Adipose tissue (tissue), 3 donors: ENCODE measurements around the gene FUT6. TPM values are rescaled to one million over a fixed set of nuclear protein-coding genes. Genes with fewer than 3 reads are reported as not detected.

Experiments
- H3K27ac ChIP-seq: one replicate; pipeline ENCODE4 v1.5.1; 2013; ENCODE audit warnings: low read depth, low read length
- WGBS, 3 donors: extraction: QIAGEN DNeasy Blood & Tissue Kit; methylation state at CpG; one replicate each; pipeline ENCODE4 v1.1.7; 2013; 5-methylcytosine and 5-hydroxymethylcytosine counted together
- polyA plus RNA-seq, 3 donors: library from polyadenylated mRNA; stranded (reverse); fragments of 200-250 nt; gene quantifications; one replicate each; pipeline ENCODE4 v1.2.3, GENCODE V29; 2013
- donor health status: healthy with polysubstance abuse.
- donor health status: Bipolar disorder and iron deficiency.
- donor health status: healthy.

Gene FUT6
- polyA plus RNA-seq, 3 donors, result 0.10 to 2.5 TPM; not detected in 1

DNA sequence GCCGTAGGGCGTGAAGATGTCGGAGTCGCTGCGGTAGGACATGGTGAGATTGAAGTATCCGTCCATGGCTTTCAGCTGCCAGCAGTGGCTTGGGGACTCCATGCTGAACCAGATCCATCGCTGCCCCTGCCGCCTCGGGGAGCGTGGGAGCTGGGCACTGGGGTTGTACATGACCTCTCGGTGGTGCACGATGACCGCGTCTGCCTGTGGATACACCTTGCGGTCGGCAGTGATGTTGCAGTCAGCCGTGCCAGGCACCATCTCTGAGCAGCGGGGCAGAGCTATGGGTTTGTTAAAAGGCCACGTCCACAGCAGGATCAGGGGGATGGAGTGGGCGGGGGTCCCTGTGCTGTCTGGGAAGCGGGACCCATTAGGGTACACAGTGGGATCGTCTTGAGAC, 7.4 kb downstream of the FUT6 start:
- WGBS, 3 donors, result 81 to 87% (median 83%) methylated on average over 22 of the region's 22 CpGs
- no peak overlapping the region for H3K27ac ChIP-seq

DNA sequence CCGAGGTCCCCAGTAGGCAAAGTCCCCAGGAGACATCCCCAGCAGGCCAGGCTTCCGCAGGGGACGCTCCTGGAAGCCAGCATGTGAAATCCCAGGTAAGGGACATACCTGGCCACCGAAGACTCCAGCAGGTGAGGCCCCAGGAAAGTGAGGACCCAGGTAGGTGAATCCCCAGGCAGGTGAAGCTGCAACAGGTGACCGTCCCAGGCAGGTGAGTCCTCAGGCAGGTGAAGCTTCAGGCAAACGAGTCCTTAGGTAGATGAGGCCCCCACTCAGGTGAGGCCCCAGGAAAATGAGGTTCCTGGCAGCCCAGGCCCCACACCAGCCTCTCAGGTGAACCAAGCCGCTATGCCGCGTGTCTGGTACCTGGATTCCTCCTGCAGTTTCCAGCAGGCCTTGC, 8.3 kb downstream of the FUT6 start:
- H3K27ac ChIP-seq, result no peak overlapping the region
- 73 to 93% (median 88%) methylated on average over 9 of the region's 9 CpGs for WGBS, 3 donors

DNA sequence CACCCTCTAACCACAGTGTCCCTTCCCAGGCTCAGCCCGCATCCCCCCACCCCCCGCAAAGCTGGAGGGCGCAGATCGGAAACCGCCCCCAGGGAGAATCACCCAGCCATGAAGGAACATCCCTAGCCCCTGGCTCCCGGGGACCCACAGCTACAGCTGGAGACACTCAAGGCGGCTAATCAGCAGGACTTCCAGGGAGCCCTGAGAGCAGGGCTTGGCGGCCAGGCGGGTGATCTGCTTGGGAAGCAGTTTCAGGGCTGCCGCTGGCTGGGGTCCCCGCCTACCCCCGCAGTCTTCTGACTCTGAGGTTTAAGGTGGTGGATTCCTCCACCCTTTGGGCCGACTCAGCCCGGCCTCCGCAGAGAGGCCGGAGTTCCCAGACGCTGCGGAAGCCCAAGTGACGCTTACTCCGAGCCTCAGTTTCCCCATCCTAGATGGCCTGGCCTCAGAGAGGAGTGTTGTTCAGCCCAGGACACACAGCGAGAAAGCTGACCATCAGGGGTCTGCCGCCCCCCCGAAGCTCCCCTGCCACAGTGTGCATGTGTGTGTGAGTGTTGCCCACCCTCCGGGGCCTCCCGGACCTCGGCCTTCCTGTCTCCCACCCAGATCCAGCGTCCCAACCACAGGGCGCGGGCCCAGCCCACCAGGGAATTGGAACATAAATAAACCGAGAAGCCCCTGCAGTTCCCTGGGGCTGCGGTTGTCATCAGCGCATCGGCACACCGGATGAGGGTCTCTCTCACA, 9.8 kb downstream of the FUT6 start:
- WGBS, 3 donors, result 55 to 72% (median 59%) methylated on average over 31 to 34 of the region's 34 CpGs
- H3K27ac ChIP-seq, result no peak overlapping the region

DNA sequence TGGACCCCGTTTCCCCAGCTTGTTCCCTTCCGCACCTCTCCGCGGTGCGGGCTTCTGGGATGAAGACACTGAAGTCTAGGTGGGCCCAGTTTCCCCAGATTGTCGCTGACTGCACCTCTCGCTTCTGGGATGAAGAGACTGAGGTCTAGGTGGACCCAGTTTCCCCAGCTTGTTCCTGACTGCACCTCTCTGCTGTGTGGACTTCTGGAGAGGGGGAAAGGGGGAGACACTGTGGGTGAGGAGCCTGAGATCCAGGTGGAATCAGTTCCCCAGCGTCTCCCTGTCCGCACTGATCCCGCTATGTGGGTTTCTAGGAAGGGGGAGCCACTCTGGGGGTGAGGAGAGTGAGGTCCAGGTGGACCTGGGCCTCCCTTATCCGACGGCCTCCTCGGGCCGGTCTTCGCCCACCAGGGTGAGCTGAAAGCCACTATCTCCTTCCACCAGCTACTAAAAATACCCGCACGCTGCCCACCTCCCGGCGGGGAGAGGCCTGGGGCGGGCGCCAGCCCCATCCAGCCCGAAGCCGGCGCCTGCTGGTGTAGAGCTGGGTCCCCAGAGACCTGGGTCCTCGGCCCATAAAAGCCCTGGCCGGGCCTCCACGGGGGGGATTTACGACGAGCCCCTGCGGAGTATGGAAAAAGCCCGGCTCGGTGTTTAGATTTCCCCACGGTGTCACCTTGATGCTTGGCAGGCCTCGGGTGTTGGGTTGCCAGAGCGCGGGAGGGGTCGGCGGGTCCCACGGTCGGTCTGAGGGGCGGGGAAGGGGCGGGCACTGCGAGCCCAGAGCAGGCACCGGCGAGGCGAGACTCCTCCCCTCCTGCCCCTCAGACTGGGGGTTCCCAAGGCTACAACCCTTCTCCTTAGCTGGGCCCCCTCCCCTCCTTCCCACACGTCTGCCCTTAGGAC, 10.6 kb downstream of the FUT6 start:
- H3K27ac ChIP-seq, result no peak overlapping the region

GRCh38 chr19:5827891-5828660, 11.4 kb downstream of the FUT6 start:
- no peak overlapping the region for H3K27ac ChIP-seq
- 1 to 4% (median 1%) methylated on average over 78 to 91 of the region's 91 CpGs for WGBS, 3 donors

More for the DNA sequence above, 10.6 kb downstream of the FUT6 start:
- WGBS, 3 donors, result 3 to 12% (median 4%) methylated on average over 39 to 47 of the region's 47 CpGs

DNA sequence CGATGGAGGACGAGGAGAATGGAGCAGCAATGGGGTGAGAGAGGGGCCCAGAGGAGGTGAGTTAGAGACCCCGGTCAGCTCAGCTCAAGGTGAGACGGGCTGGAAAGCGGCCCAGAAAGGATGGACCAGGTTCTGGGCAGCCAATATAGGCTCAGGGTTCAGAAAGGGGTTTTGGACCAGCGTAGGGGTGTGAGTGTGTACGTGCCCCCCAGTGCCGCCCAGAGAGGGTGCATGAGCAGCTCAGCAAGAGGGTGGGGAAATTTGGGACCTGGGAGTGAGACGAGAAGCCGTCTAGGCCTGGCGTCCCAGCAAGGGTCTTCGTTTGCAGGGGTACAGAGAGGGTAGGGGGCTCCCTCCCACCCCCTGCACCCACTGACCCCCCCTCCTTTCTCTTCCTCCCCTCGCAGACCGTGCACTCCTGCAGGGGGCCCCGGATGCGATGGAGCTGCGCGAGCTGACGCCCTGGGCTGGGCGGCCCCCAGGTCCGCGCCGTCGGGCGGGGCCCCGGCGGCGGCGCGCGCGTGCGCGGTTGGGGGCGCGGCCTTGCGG, 12.1 kb downstream of the FUT6 start:
- H3K27ac ChIP-seq, result no peak overlapping the region
- 15 to 20% (median 16%) methylated on average over 22 to 37 of the region's 37 CpGs for WGBS, 3 donors

- WGBS, 3 donors, result 8 to 19% (median 16%) methylated on average over 24 of the region's 24 CpGs
- no peak overlapping the region for H3K27ac ChIP-seq
Measured at GRCh38 chr19:5826531-5827341, 12.8 kb downstream of the FUT6 start.

DNA sequence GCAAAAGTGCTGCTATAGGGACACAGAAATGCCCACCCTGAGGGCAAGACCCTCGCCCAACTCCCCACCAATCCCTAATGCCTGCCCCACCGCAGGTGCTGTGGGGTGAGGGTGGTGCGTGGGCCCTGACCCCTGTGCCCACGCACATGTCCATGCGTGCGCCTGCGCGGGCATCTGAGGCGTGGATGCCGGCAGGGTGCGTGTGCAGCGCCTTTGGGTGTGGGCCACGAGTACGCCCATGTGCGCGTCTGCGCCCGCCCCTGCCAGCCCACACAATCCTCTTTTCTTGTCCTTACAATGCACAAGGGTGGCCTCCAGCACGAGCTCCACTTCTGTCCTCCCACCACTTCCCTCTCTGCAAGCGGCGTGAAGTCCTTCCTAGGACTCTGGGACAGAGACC, 14.3 kb downstream of the FUT6 start:
- no peak overlapping the region for H3K27ac ChIP-seq
- 92 to 95% (median 94%) methylated on average over 20 to 21 of the region's 21 CpGs for WGBS, 3 donors

DNA sequence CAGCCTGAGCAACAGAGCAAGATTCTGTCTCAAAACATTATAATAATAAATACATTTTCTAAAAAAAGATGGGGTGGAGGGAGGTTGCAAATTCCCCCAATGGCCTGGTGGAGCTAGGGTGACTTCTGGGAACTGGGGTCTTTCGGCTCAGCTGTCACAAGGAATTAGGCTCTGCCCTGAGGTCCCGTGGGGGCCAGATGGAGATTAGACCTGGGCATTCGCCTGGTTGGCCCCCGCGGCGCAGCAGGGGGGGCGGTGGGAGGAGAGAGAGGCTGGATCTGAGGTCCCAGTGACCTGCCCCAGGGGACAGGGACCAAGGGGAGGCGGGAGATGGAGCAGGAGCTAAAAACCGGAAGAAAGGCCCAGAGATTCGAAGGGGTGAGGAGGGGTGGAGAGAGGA, 14.8 kb downstream of the FUT6 start:
- WGBS, 3 donors, result 87 to 92% (median 90%) methylated on average over 9 to 10 of the region's 10 CpGs
- no peak overlapping the region for H3K27ac ChIP-seq

- 77 to 86% (median 81%) methylated on average over 30 of the region's 30 CpGs for WGBS, 3 donors
- no peak overlapping the region for H3K27ac ChIP-seq
Measured at GRCh38 chr19:5823579-5824281, 15.8 kb downstream of the FUT6 start.

DNA sequence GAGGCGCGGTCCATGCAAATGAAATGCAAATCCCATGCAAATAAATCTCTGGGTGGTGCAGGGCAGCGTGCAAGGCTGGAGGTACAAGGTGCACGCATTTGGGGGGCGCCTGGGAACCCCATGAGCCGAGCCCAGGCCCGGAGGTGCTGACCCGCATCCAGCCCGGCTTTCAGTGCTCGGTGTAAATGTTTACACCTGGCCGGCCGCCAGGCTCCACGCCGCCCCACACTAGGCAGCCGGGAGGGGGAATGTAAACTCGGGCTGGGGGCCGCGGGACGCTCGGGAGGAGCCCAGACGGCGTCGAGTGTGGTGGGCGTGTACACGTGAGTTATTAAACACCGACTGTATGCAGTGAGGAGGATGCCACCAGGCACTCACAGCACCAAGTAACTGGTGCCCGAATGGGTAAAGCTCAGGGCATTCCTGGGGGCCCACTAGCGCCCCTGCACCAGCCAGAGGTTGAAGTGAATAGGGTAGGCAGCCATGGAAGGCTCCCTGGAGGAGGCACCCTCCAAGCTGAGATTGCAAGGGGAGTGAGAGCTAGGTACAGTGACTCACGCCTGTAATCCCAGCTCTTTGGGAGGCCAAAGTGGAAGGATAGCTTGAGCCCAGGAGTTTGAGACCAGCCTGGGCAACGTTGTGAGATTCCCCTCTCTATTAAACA, 17.2 kb downstream of the FUT6 start:
- WGBS, 3 donors, result 18 to 50% (median 40%) methylated on average over 30 of the region's 30 CpGs
- no peak overlapping the region for H3K27ac ChIP-seq

DNA sequence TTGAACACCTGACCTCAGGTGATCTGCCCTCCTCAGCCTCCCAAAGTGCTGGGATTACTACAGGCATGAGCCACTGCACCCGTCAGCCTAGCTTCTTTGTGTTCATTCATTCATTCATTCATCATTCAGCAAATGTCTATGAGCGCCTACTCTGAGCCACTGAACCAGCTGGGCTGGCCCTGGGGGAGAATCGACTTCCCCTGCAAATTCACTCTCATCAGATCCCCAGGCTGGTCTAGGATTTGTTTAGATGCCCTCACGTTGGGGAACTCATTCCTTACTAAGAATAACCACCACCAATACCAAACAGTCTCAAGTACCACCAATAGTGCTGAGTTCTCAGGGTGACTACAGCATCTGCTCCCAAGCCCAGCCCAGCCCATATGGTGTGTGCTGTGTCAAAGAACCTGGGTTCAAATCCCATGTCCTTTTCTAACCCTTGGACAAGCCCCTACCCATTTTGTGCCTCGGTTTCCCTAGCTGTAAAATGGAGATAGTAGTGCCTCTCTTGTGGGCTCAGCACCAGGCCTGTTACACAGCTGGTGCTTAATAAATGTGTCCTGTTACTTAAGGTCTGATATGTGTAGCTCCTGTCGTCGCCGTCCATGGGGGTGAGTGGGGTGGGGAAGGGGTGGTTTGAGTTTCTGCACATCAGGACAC, 17.9 kb downstream of the FUT6 start:
- H3K27ac ChIP-seq, result no peak overlapping the region
- 47 to 66% (median 66%) methylated on average over 8 of the region's 8 CpGs for WGBS, 3 donors

- WGBS, 3 donors, result 50 to 72% (median 51%) methylated on average over 6 of the region's 6 CpGs
- H3K27ac ChIP-seq, result no peak overlapping the region
Measured at GRCh38 chr19:5820785-5821184, 18.7 kb downstream of the FUT6 start.

DNA sequence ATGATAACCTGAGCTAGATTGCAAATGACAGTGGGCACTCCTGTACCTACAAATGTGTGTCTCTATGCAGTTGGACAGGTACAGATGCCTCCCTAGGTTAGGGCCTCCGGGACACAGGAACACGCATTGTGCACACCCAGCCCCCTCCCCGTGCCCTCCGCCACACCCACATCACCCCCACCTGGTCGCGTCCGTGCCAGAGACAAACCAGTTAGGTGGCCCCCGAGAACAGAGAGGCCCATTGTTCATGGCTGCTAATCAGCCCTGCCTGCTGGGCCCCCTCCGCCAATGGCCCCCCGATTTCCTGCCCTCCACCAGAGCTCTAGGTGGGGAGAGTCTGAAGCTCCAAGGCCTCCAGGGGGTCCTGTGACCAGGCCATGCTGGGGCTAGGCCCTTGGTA, 20.9 kb downstream of the FUT6 start:
- 52 to 83% (median 78%) methylated on average over 10 of the region's 10 CpGs for WGBS, 3 donors
- no peak overlapping the region for H3K27ac ChIP-seq

- H3K27ac ChIP-seq, result no peak overlapping the region
- 85 to 94% (median 92%) methylated on average over 2 of the region's 2 CpGs for WGBS, 3 donors
Measured at GRCh38 chr19:5817218-5817617, 22.3 kb downstream of the FUT6 start.

DNA sequence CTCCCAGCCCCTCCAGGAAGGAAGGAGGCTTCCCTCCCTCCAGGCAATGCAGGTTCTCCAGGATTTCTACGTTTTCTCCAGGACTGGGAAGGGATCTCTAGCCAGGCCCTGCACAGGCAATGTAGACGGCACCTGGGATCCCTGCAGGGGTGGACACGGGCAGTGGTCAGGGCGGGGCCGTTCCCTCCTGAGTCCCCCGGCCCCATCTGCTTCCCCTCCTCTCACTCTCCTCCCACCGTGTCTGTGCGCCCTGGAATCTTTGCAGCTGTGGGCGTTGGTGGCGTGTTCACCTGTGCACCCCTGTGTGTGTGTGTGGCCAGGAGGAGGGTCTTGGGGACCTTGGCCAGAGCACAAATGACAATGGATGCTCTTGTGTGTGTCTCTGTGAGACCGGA, 24.7 kb downstream of the FUT6 start:
- 61 to 68% (median 64%) methylated on average over 10 to 11 of the region's 11 CpGs for WGBS, 3 donors
- no peak overlapping the region for H3K27ac ChIP-seq
